Stimulated activated CD4-positive, alpha-beta T cell treated with anti-CD3 and anti-CD28 coated beads, Interleukin-1b, Interleukin-23, amount 100 ng/mL, for 24 hours (primary cell): ENCODE results near the gene EIF5A.

Experiments used
- DNase-seq, 4 experiments: peaks; one replicate each; pipeline ENCODE4 v3.0.0-alpha.2; 2020; ENCODE audit warnings: low read depth in 4 of 4, low spot score in 1 of 4

EIF5A gene

DNA sequence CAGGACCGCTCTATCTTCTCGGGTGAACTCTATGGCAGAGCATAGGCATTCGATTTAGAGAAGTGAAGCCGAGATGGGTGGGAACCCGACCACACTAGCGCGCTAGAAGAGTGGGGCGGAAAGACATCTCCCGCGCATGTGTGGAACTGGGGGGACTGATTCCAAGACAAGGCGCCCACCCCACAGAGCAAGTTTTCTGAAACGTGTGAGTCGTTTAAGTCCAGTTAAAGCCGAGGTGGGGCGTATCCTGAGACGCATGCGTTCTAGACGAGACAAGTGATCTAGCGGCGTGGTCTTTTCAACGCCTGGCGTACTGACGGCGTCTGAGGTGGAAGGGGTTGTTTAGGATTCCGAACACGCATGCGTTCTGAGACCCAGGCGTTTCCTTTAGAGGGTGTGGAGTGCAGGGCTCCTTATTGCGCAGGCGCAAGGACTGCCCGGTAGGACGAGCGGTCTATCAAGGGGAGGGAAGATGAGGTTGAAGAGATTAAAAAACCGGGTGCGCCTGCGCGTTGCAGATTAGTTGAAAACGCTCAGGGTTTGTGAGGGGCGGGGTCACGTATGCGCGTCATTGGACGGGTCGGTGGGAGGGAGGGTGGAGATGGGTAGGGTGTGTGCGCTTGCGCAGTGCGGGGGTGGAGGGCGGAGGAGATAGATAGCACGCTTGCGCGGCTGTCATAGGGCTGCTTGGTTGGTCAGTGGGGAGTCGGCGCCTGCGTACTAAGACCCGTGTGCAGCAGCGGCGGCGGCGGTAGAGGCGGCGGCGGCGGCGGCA lies at the start of gene EIF5A:
TSS of gene EIF5A (plus strand) at position 718 of the 775 bp plus-strand sequence. CDS start 2,008 bp downstream, outside the sequence.
- DNase-seq = peak; percentile 100

DNA sequence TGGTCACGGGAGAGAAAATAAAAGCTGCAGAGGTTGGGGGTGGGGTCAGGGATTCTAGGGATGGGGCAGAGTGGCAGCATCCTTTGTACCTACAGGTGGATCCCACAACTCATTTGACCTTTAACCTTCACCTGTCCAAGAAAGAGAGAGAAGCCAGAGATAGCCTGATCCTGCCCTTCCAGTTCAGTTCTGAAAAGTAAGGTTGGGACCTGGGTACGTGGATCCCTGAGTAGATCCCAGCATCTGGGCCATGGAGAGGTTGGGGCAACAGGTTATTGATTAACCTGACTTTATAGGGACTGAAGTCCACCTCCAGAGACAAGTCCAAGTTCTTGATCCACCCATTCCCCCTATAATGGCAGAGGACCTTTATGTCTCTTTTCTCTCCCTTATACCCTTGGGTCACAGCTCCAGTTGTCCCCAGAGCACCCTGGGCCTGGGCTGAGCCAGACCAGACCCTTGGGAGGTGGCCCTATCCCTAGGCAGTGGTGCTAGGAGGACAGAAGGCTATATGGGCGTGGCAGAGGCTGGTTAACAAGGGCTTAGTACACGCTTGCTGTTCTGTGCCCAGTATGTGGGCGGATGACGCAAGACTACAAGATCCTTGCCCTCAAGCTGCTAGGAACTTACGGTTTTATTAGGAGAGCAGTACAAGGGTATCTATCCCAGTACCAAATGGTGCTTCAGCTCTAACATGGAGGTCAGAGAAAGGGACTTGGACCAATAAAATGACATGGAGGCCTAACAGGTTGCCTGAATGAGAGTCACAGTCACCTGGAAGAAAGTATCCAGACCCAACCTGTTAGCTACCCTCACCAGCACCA lies 48.5 kb upstream of the EIF5A start:
- DNase-seq = no peak

DNA sequence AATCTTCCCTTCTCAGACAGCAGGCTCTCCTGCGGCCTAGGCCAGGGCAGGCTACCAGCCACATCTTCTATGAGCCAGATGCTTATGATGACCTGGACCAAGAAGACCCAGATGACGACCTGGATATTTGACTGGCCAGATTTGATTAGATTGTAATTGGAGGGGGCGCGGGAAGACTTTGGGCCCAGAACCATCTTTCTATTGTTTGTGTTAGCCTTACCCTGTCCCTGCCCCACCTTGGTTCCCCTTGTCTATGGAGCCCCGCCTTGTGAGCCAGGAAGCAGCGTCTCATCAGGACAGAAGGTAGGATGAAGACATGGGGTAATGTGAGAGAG lies 47.9 kb upstream of the EIF5A start:
- no peak for DNase-seq

DNA sequence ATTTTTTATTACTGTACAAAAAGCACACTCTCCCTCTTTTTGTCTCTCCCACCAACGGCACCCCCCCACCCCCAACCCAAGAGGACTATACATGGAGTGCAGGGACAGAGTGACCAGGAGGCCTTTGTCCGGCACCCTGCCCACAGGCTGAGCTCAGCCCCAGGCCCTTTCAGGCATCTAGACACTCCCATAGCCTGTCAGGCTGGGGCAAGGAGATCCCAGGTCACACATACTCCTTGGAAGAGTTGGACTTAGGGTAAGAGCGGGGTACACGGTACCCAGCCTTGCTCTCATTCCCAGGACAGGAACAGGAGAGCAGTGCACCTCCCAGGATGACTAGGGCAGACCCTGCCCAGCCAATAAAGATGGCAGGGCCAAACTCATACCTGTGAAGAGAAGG lies 47.3 kb upstream of the EIF5A start:
- DNase-seq = no peak

DNA sequence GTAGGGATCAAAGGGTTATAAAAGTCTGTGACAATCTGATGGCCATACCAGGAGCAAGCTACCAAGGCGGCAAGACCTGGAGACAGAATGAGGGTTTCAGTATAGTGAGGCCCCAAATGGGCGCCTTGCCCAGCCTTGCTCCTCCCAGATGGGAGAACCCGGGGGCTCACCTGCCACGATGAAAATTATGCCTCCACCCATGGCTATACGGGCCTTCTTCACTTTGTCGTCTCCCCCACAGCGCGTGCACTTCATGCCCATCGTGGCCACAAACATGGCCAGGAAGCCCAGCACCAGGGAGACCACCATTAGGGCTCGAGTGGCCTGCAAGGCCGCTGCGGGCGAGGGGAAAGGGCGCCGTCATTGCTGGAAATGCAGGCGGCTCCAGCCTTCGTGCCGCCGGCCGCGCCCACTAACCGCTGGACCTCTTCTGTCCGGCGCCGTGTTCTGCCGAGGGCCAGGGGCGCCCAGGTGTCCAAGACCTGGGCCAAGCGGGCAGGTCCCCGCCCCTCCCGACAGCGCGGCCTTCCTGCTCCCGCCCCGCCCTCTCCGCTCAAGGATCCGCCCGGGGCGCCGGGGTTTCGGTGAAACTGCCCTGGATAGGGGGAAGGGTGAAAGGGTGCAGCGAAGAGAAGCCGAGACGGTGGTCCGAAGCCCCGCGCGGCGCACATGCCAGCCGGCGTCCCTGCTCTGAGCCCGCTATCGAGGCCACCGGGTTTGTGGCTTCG lies 46.6 kb upstream of the EIF5A start:
- DNase-seq = no peak

DNA sequence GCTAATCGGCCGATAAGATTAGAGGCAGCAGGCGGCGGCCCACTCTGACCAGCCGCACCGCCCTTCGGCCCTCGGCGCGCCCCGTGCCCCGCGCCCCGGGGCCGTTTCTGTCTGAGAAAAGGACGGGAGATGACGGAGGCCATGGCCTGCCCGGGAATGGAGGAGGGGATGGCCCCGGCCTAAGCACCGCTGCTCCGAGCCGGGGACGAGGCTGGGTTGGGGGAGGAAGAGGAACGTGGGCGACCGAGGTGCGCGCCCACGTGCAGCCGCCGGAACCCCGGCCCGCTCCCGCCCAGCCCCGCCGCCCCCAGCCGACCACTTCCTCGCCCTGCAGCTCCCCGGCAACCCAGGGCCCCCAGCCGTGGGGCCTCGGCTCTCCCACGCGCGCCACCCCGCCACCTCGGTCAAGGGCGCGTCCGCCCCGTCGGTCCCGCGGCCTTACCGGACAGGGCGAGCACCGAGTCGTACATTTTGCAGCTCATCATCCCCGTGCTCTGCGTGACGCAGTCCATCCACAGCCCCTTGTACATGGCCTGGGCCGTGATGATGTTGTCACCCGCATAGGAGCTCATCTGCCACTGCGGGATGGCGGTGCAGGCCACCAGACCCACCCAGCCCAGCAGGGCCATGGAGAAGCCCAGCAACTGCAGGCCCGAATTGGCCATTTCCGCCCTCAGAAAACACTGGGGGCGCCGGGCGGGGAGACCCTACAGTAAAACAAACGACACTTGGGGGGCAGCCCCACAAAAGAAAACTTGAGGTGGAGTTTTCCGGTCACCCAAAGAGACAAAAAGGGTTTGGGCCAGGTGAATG lies 45.8 kb upstream of the EIF5A start:
- DNase-seq = no peak

DNA sequence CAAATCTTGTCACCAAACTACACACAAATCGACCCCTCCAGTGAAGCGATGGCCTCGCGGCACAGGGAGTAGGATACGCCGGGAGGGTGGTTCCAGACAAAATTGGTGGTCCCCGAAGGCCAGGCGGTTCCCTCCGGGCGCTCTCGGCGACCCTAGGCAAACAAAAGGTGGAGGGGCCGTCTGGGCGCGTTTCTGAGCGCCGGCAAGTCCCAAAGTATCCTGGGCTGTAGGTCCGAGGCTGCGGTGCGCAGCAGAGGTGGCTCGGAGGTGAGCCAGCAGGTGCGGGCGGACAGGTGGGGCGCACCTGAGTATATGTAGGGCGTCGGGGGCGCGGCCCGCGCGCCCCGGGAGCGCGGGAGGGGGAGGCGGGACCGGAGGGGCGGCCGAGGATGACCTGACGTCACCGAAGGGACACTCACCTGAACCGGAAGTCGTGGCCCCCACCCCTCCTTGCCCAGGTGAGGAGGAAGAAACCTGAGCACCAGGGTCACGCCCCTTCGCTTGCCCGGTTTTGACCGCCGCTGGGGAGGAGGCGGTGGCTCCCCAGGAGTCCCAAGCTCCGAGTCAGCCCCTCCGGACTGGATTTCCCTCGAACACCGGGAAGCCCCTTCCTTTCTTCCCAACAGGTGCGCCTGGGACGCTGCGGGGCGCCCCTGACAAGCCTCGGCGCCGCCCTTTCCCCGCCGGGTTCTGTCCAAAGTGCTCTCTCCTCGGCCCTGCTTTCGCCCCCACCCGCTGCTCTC lies 45.1 kb upstream of the EIF5A start, which contains the start of gene CLDN7:
TSS of gene CLDN7 (minus strand) at position 287 of the 743 bp plus-strand sequence. CDS start 435 bp downstream, outside the sequence.
- no peak for DNase-seq

DNA sequence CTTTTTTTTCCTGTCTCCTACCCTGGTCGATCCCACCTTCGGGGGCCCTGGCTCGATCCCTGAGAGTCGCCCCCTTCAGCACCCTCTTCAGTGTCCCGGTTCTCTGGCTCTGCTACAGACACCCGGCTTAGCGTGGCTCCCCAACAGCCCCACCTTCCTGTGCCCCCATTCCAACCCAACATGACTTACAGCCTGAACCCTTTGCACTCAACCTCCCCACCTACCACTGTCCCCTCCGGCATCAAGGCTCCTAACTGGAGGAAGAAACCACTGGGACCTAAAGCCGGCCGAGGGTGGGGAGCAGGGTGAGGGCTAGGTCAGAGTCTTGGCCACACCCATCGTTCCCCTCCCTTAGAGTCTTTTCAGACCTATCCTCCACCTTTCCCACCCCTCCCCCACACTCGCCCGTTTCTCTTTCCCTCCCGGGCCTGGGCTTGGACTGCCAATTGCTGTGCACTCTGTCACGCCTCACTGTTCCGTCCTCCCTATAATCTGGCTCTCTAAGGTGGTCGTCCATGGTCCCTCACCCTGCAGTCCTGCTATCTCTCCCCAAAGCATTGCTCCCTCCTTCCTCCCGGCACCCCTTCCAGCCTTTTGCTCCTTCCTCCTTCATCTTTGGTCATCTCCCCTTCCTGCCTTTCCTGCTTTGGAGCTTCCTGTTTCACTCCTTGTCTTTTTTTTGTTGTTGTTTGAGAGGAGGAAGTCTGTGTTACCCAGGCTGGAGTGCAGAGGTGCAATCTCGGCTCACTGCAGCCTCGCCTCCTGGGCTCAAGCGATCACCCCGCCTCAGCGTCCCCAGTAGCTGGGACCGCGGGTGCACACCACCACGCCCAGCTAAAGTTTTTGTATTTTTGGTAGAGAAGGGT lies 44.3 kb upstream of the EIF5A start:
- DNase-seq = no peak

DNA sequence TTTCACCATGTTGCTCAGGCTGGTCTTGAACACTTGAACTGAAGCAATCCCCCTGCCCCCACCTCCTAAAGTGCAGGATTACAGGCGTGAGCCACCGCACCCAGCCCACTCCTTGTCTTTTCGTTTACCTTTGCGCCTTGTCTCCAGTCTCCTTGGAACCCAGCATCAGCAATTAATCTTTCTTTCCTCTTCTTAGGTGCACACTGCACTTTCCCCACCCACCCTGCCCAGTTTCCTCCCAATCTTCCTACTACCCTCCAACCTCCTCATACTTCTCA lies 43.7 kb upstream of the EIF5A start:
- DNase-seq = no peak

DNA sequence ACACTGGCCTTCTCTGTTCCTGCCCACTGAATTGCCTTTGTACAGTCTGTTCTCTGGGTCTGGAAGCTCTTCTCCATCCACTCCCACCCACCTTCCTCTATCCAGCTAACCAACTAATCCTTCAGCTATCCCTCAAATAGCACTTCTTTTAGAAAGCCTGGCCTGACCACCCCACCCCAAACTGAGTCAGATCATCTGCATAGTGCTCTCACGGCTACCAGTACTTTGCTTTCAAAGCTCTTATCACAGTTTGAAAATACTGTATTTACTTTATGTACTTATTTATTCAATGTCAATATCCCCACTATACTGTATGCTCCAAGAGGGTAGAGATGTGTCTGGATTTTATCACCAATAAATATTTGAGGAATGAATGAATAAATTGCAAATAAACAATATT lies 40.6 kb upstream of the EIF5A start:
- no peak for DNase-seq

DNA sequence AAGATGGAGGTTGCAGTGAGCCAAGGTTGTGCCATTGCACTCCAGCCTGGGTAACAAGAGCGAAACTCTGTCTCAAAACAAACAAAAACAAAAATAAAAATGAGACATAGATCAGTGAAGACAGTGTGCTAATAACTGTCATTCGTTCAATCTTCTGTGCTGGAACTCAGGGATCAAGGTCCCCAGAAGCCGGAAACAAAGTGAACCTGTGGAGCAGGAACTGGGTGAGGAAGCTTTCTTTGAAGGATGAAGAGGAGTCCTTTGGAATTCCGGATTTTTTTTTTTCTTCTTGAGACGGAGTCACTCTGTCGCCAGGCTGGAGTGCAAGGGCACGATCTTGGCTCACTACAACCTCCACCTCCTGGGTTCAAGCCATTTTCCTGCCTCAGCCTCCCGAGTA lies 28.0 kb upstream of the EIF5A start:
- DNase-seq = no peak

DNA sequence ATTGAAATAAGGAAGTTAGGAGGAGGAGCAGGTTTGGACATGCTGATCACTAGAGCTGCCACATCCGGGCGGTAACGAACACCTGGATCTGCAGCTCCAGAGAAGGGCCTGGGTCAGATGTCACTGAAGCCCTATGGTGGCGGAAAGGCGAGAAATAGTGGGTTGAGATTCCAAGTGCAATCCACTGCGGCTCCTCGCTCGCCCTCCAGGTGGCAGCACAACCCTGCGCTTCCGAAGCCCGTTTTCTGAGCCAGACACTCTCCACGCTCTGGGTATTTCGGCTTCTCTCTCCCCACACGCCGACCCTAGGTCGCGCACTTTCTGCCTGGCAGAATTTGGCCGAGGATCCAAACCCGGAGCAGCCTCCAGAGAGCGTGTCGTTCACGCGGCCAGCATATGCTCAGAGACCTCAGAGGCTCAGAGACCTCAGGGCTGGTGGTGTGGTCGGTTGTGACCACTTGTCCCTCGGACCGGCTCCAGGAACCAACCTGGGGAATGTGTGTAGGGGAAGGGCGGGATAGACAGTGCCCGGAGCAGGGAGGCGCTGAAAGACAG lies 26.8 kb upstream of the EIF5A start:
- peak; percentile 74 to 79 (median 76) for DNase-seq

DNA sequence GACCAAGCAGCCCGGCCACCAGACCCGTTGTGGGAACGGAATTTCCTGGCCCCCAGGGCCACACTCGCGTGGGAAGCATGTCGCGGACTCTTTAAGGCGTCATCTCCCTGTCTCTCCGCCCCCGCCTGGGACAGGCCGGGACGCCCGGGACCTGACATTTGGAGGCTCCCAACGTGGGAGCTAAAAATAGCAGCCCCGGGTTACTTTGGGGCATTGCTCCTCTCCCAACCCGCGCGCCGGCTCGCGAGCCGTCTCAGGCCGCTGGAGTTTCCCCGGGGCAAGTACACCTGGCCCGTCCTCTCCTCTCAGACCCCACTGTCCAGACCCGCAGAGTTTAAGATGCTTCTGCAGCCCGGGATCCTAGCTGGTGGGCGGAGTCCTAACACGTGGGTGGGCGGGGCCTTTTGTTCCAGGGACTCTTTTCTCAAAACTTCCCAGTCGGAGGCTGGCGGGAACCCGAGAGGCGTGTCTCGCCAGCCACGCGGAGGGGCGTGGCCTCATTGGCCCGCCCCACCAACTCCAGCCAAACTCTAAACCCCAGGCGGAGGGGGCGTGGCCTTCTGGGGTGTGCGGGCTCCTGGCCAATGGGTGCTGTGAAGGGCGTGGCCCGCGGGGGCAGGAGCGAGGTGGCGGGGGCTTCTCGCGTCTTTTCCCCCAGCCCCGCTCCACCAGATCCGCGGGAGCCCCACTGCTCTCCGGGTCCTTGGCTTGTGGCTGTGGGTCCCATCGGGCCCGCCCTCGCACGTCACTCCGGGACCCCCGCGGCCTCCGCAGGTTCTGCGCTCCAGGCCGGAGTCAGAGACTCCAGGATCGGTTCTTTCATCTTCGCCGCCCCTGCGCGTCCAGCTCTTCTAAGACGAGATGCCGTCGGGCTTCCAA lies 26.1 kb upstream of the EIF5A start, which contains the start of gene SLC2A4:
TSS of gene SLC2A4 (plus strand) at position 645 of the 879 bp plus-strand sequence. CDS start at position 862, 217 bp downstream.
- DNase-seq = peak; percentile 69 to 95 (median 87)

DNA sequence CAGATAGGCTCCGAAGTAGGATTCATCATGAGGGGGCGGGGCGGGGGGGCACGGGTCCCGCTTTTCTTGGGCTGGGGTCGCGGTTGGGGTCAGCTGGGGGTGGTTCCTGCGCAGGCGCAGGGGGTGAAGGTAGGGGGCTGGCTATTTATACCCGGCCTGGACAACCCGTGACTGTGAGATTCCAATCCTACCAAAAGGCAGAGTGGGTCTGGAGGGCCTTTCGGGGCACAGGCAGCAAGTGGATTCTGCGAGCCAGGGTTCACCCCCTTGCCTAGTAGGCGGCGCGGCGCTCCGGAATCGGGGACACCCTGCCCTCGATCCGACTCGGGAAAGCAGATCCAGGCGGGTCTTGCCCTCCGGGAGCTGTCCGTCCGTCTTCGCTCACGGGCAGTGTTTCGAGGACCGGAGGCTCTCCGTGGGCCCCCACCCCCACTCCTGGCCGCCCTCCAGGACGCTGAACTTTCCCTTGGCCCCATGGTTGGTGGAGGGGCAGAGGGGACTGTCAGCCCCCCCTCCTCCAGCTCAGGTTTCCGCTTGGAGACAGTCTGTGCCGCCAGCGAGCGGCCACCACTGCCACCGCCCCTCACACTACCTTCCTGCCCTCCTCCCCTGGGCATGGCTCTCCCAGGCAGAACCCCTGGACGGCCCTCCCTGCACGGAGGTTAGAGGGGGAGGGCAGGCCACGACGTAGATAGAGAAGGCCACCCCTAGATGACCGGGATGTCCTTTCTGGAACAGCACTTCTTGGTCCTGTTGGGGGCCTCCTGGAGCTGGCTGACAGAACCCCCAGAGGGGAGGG lies 25.3 kb upstream of the EIF5A start:
- DNase-seq = no peak

DNA sequence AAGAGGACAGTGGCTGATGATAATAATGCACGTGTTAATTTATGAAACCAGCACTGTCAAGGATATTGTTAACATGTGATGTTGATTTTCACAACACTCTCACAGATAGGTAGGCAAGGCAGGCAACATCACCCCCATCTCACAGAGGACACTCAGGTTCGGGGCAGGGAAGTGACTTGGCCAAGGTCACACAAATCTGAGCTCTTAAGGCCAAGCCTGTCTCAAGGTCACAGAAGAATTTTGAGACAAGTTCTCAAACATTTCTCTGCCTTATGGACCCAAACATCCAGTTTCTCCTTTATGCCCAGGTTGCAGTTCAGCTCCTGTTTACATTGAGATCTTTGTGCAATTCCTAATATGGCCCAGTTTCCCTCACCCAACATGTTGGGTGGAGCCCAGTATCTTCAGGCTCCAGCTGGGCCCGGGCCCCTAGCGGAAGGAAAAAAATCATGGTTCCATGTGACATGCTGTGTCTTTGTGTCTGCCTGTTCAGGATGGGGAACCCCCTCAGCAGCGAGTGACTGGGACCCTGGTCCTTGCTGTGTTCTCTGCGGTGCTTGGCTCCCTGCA lies 24.6 kb upstream of the EIF5A start:
- no peak for DNase-seq

DNA sequence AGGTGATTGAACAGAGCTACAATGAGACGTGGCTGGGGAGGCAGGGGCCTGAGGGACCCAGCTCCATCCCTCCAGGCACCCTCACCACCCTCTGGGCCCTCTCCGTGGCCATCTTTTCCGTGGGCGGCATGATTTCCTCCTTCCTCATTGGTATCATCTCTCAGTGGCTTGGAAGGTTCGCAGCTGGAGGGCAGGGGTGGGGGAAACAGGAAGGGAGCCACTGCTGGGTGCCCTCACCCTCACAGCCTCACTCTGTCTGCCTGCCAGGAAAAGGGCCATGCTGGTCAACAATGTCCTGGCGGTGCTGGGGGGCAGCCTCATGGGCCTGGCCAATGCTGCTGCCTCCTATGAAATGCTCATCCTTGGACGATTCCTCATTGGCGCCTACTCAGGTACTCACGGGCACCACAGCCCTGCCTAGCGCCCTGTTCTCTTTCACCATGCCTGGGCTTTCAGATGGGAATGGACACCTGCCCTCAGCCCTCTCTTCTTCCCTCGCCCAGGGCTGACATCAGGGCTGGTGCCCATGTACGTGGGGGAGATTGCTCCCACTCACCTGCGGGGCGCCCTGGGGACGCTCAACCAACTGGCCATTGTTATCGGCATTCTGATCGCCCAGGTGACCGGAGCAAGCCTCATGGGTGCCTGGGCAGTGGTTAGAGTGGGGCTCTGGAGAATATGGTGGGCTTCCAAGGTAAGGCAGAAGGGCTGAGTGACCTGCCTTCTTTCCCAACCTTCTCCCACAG lies 23.8 kb upstream of the EIF5A start:
- no peak for DNase-seq
